ENCODE results near the gene TPSG1. TPM values are rescaled to one million over a fixed set of nuclear protein-coding genes. Genes with fewer than 3 reads are reported as not detected.
A peak's percentile ranks its signal among the peaks of the same experiment; 100 is the strongest.

The TPSG1 gene
- total and polyA plus RNA-seq, 2 experiments from 2014 or later: not detected

GRCh38 chr16:1176280-1176897 is 48.7 kb downstream of the TPSG1 start:
- Histone ChIP-seq H3K36me3 (ENCODE audit: low read depth) (no peaks in the 10 kb centered on the region), H3K4me2 (ENCODE audit: unreplicated experiment) (no peak overlapping the region), H3K9me2 (ENCODE audit: insufficient read depth) (no peaks in the 10 kb centered on the region), H4K20me1 (ENCODE audit: insufficient read depth) (no peaks in the 10 kb centered on the region), H3K4me1 (ENCODE audit: insufficient read depth) (no peaks in the 10 kb centered on the region), H3K27me3 (replicated peaks; ENCODE audit: insufficient read depth) (no peaks in the 10 kb centered on the region), H3K9ac (no peak overlapping the region), H3F3A (ENCODE audit: insufficient read depth) (no peaks in the 10 kb centered on the region), H3K79me2 (ENCODE audit: insufficient read depth) (no peaks in the 10 kb centered on the region), H3K27ac (no peak overlapping the region), H3K9me3 (ENCODE audit: low read depth) (no peaks in the 10 kb centered on the region), H3K4me3 (no peak overlapping the region), H2AFZ (no peak overlapping the region)
- TF ChIP-seq EZH2phosphoT487 (IDR thresholded peaks at IDR 0.05; ENCODE audit: insufficient read depth, low read depth) (no peak), EZH2 (IDR thresholded peaks at IDR 0.05; ENCODE audit: insufficient read depth, poor library complexity, severe bottlenecking) (no peak)
- 41 to 42% methylated on average over 20 to 24 of the region's 24 CpGs for WGBS, 2 experiments (ENCODE audit: low coverage in 1 of 2, low lambda C conversion rate in 2 of 2, missing lambda C conversion rate in 2 of 2)
- no peak for DNase-seq
- in situ Hi-C loops (cut with MboI): no loop called here

GRCh38 chr16:1175566-1176279 is 49.3 kb downstream of the TPSG1 start:
- no peaks in the 10 kb centered on the region for H3K79me2 ChIP-seq (ENCODE audit: insufficient read depth)
- TF ChIP-seq EZH2 (IDR thresholded peaks at IDR 0.05; ENCODE audit: insufficient read depth, poor library complexity, severe bottlenecking) (no peak), EZH2phosphoT487 (IDR thresholded peaks at IDR 0.05; ENCODE audit: insufficient read depth, low read depth) (no peak)
- no peaks in the 10 kb centered on the region for H3K9me3 ChIP-seq (ENCODE audit: low read depth)
- no peak overlapping the region for H3K4me2 ChIP-seq (ENCODE audit: unreplicated experiment)
- no peak overlapping the region for H2AFZ ChIP-seq
- 68 to 73% methylated on average over 25 to 27 of the region's 29 CpGs for WGBS, 2 experiments (ENCODE audit: low coverage in 1 of 2, low lambda C conversion rate in 2 of 2, missing lambda C conversion rate in 2 of 2)
- in situ Hi-C loops (cut with MboI): no loop called here
- no peaks in the 10 kb centered on the region for H3F3A ChIP-seq (ENCODE audit: insufficient read depth)
- no peak overlapping the region for H3K27ac ChIP-seq
- no peaks in the 10 kb centered on the region; the same call in 1 of the 2 replicates for H3K27me3 ChIP-seq (replicated peaks; ENCODE audit: insufficient read depth)
- H3K9me2 ChIP-seq (ENCODE audit: insufficient read depth): no peaks in the 10 kb centered on the region
- no peak overlapping the region for H3K4me3 ChIP-seq
- H3K36me3 ChIP-seq (ENCODE audit: low read depth): no peaks in the 10 kb centered on the region
- no peak overlapping the region for H3K9ac ChIP-seq
- no peaks in the 10 kb centered on the region for H4K20me1 ChIP-seq (ENCODE audit: insufficient read depth)
- no peak for DNase-seq
- H3K4me1 ChIP-seq (ENCODE audit: insufficient read depth): no peaks in the 10 kb centered on the region

- TF ChIP-seq EZH2 (IDR thresholded peaks at IDR 0.05; ENCODE audit: insufficient read depth, poor library complexity, severe bottlenecking) (no peak), EZH2phosphoT487 (IDR thresholded peaks at IDR 0.05; ENCODE audit: insufficient read depth, low read depth) (no peak)
- Histone ChIP-seq H3K9me3 (ENCODE audit: low read depth) (no peaks in the 10 kb centered on the region), H3K4me1 (ENCODE audit: insufficient read depth) (no peaks in the 10 kb centered on the region), H3K4me2 (ENCODE audit: unreplicated experiment) (no peak overlapping the region), H3K27me3 (replicated peaks; ENCODE audit: insufficient read depth) (no peaks in the 10 kb centered on the region; the same call in 1 of the 2 replicates), H3K9ac (no peak overlapping the region), H2AFZ (no peak overlapping the region), H3K9me2 (ENCODE audit: insufficient read depth) (no peaks in the 10 kb centered on the region), H3K36me3 (ENCODE audit: low read depth) (no peaks in the 10 kb centered on the region), H3K4me3 (no peak overlapping the region), H4K20me1 (ENCODE audit: insufficient read depth) (no peaks in the 10 kb centered on the region), H3F3A (ENCODE audit: insufficient read depth) (no peaks in the 10 kb centered on the region), H3K27ac (no peak overlapping the region), H3K79me2 (ENCODE audit: insufficient read depth) (no peaks in the 10 kb centered on the region)
- in situ Hi-C loops (cut with MboI): no loop called here
- peak; percentile 30 for DNase-seq
- WGBS, 2 experiments (ENCODE audit: low coverage in 1 of 2, low lambda C conversion rate in 2 of 2, missing lambda C conversion rate in 2 of 2): 64 to 69% methylated on average over 25 to 38 of the region's 38 CpGs
These were observed 50.4 kb downstream of the TPSG1 start for GRCh38 chr16:1174477-1175357.

GRCh38 chr16:1173788-1174451 is 51.1 kb downstream of the TPSG1 start:
- H3K9me2 ChIP-seq (ENCODE audit: insufficient read depth): no peaks in the 10 kb centered on the region
- H3K4me2 ChIP-seq (ENCODE audit: unreplicated experiment): no peak overlapping the region
- WGBS, 2 experiments (ENCODE audit: low coverage in 1 of 2, low lambda C conversion rate in 2 of 2, missing lambda C conversion rate in 2 of 2): 56 to 64% methylated on average over 13 to 14 of the region's 14 CpGs
- no peak overlapping the region for H3K27ac ChIP-seq
- H3K9me3 ChIP-seq (ENCODE audit: low read depth): no peaks in the 10 kb centered on the region
- H2AFZ ChIP-seq: no peak overlapping the region
- no peaks in the 10 kb centered on the region for H4K20me1 ChIP-seq (ENCODE audit: insufficient read depth)
- no peak for TF ChIP-seq EZH2 (IDR thresholded peaks at IDR 0.05; ENCODE audit: insufficient read depth, poor library complexity, severe bottlenecking)
- TF ChIP-seq EZH2phosphoT487 (IDR thresholded peaks at IDR 0.05; ENCODE audit: insufficient read depth, low read depth): no peak
- no peaks in the 10 kb centered on the region for H3F3A ChIP-seq (ENCODE audit: insufficient read depth)
- in situ Hi-C loops (cut with MboI): no loop called here
- H3K36me3 ChIP-seq (ENCODE audit: low read depth): no peaks in the 10 kb centered on the region
- no peak overlapping the region for H3K9ac ChIP-seq
- no peaks in the 10 kb centered on the region; the same call in 1 of the 2 replicates for H3K27me3 ChIP-seq (replicated peaks; ENCODE audit: insufficient read depth)
- H3K4me3 ChIP-seq: no peak overlapping the region
- no peak for DNase-seq
- H3K79me2 ChIP-seq (ENCODE audit: insufficient read depth): no peaks in the 10 kb centered on the region
- H3K4me1 ChIP-seq (ENCODE audit: insufficient read depth): no peaks in the 10 kb centered on the region

All from GM23248 (cell line).